Measurements from ENCODE around the gene BTN1A1.
"Not testable (repeated sequence)": the region's sequence is repeated elsewhere in the genome, so short reads cannot be mapped to it uniquely, and the experiment has no call there.

The BTN1A1 gene

GRCh38 chr6:26514984-26515383, 14.9 kb downstream of the BTN1A1 start:
- DNase-seq: no peak

- no peak for DNase-seq
Observed at GRCh38 chr6:26516481-26517427, 16.7 kb downstream of the BTN1A1 start.

- DNase-seq: no peak
Observed at GRCh38 chr6:26519359-26519758, 19.3 kb downstream of the BTN1A1 start.

- peak; percentile 35 for DNase-seq
Observed at GRCh38 chr6:26520237-26520849, 20.2 kb downstream of the BTN1A1 start.

DNA sequence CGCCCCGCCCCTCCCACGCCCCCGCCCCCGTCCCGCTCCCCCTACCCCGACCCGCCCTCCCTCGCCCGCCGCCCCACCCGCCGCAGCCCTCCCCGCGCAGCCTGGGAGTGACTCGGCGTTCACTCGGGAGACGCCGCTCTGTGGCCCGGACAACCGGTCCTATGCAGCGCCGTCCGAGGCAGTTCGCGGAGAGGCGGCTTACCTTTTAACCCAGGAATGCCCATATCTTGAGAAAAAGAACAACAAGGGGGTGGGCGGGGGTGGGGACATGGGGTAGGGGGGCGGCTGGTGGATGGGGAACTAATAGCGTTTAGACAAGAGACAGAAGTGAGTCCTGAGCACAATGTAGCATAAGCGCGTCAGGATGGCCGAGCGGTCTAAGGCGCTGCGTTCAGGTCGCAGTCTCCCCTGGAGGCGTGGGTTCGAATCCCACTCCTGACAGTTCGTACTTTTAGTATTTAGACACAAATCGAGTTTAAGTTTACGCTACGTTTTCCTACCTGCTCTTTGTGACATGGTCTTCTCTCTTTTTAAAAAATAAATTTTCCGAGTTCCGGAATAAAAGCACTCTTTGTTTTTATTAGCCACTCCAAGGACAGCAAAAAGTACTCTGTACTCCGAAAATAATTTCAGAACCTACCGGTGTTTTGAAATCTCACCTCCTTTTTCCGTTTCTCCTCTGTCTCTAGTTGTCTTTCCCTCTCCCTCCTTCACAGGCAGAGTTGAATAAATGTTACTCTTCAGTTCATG, 20.9 kb downstream of the BTN1A1 start:
- DNase-seq: peak; percentile 35

GRCh38 chr6:26521600-26522391, 21.7 kb downstream of the BTN1A1 start:
- no peak for DNase-seq

- not testable (repeated sequence) for DNase-seq
Observed at GRCh38 chr6:26522486-26523228, 22.6 kb downstream of the BTN1A1 start.

- DNase-seq: not testable (repeated sequence)
Observed at GRCh38 chr6:26524314-26524713, 24.2 kb downstream of the BTN1A1 start.

GRCh38 chr6:26524722-26525370, 24.7 kb downstream of the BTN1A1 start:
- no peak for DNase-seq

- no peak for DNase-seq
Observed at GRCh38 chr6:26525838-26526237, 25.7 kb downstream of the BTN1A1 start.

DNA sequence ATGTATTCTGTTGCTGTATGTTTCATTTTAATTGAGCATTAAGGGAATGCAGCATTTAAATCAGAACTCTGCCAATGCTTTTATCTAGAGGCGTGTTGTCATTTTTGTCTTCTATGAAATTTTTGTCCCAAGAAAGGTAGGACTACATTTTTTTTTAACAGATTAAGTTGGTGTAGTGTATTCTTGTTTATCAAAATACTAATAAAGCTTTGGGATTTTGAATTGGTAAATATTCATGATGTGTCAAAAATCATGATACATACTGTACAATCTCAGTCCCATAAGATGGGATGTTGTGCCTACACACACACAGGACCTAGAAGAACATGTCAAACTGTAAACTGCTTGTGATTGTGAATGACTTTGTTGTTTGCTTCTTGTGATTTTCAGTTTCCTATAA, 26.8 kb downstream of the BTN1A1 start:
- DNase-seq: no peak

- no peak for DNase-seq
Observed at GRCh38 chr6:26530203-26530602, 30.1 kb downstream of the BTN1A1 start.

DNA sequence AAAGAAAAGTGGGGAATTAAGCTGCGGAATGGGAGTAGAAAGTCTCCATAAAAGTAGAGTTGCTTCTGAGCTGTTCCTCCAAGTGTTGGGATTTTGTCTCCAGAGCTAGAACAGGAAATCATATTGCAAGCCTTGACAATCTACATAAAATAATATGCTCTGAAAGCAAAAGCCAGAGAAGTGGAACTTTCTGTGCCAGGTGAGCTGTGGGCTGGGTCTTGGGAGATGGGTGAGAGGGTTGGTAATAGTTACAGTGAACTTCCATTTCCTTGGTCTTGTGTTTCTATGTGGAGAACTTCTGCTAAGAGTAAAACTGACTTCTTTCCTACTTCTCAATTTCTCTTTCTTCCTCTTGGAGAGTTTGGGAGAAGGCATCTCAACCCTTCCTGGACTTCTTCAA, 31.8 kb downstream of the BTN1A1 start:
- no peak for DNase-seq

DNA sequence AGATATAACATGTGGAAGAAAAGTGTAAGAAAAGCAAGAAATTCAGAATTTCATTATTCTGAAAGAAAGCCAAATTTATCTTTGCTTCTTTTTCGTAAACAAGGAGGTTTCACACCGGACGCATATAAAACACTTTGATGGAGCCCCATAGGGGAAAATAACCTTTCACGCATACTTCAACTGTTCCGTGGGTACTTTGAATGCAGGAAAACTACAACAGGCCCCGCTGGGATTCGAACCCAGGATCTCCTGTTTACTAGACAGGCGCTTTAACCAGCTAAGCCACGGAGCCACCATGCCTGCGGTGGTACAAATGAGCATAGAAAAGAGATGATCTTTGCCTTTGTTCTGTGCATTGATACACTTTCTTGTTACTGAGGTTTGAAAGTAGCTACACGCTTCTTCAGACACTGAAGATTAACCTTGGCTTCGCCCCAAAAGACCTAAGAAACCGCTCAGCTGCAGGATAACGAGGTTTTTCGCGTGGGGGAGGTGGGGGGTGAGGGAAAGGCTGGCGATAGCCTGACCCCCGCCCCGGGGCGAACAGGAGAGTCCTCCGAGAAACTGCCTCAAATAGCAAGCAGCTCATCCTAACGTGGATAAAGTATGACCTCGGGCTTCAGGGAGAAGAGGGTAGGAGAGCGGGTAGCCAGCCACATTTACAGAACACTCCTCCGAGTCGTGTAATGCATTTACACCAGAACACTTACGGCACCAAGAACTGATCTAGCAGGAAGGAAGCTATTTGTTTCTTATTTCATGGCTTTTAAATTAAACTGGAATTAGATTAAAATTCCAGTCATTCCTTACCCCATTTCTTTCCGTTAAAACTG, 32.8 kb downstream of the BTN1A1 start:
- peak; percentile 40 for DNase-seq

DNA sequence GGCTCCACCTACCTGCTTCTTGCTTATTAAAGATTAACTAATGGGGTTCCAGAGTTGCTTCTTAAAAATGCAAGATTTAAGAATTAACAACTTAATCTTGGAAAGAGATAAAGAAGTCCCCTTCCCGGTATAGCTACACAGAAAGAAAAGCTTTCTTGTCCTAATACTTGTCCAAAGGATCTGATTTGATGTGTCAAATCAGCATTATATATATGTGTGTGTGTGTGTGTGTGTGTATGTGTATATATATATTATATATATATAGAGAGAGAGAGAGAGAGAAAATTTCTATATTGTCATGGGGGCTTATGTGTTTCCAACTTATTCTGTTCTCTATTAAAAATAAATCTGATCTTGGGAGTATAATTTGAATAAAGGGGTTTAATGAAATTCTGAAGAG, 33.4 kb downstream of the BTN1A1 start:
- no peak for DNase-seq

- DNase-seq: no peak
Observed at GRCh38 chr6:26534681-26535465, 34.8 kb downstream of the BTN1A1 start.

- DNase-seq: peak; percentile 9
Observed at GRCh38 chr6:26536571-26537159, 36.6 kb downstream of the BTN1A1 start.

- peak; percentile 73 for DNase-seq
Observed at GRCh38 chr6:26537160-26537845, 37.2 kb downstream of the BTN1A1 start.

All from DMS79 treated with DMSO at 0.1 percent for 48 hours (cell line).